Measurements from ENCODE around the gene MTUS2. TPM values are rescaled to one million over a fixed set of nuclear protein-coding genes. Genes with fewer than 3 reads are reported as not detected.

The MTUS2 gene
- total and polyA plus RNA-seq, 9 of the 15 experiments (the other 6 are each of a cell fraction or from before 2014, with no cell fraction given), result 0.01 to 0.28 (median 0.06) TPM; not detected in 1

GRCh38 chr13:28792992-28793391 lies 27.1 kb upstream of the MTUS2 start:
- intact Hi-C loops (cut with micrococcal nuclease) (no loop called here), in situ Hi-C loops (cut with MboI) (loop anchor here (10.0 to 25.0 kb wide), 3 partner anchors 108 to 731 kb away; no protein-coding TSS in a partner anchor)
- ATAC-seq (no peak), FAIRE-seq (no peak), DNase-seq (ENCODE audit: extremely low read depth in 1 of 4, low spot score in 3 of 4) (no peak)
- Histone ChIP-seq H3K9ac (ENCODE audit: insufficient read depth in 1 of 2, low read depth in 2 of 2, low read length in 2 of 2) (no peak overlapping the region), H3K4me2 (ENCODE audit: insufficient read depth, low read length) (no peak overlapping the region), H3K9me3 (replicated peaks; ENCODE audit: control insufficient read depth, insufficient read depth, low read depth, low read length) (no peaks in the 10 kb centered on the region), H3K4me3 (no peak overlapping the region), H3K79me2 (ENCODE audit: control insufficient read depth, insufficient read depth, low read length) (no peaks in the 10 kb centered on the region), H3K27me3 (ENCODE audit: control insufficient read depth in 2 of 2, insufficient read depth in 2 of 2, low read length in 2 of 2) (peaks cover 0 to 8% of the 10 kb centered on the region in 2 experiments; a peak in 2 of 5 replicates), H3K9me1 (ENCODE audit: control insufficient read depth, insufficient read depth, low read length) (no peaks in the 10 kb centered on the region), H3K27ac (ENCODE audit: extremely low read depth, low read depth, low read length) (no peak overlapping the region), H2AFZ (ENCODE audit: low read depth, low read length) (no peak overlapping the region), H3K36me3 (ENCODE audit: control insufficient read depth, insufficient read depth, low read length) (no peaks in the 10 kb centered on the region), H4K20me1 (replicated peaks; ENCODE audit: control insufficient read depth, insufficient read depth, low read length) (no peaks in the 10 kb centered on the region), H3K4me1 (replicated peaks in 1 of 2; ENCODE audit: control insufficient read depth in 2 of 2, insufficient read depth in 2 of 2, low read length in 2 of 2) (peaks cover 0 to 7% of the 10 kb centered on the region in 2 experiments; a peak in 2 of 5 replicates)
- no TSS peak for BruUV-seq (replicated peaks)
- no peak for TF ChIP-seq PHB (CRISPR knock-in tag; IDR thresholded peaks at IDR 0.05)
- TF ChIP-seq ETV6 (IDR thresholded peaks at IDR 0.05; ENCODE audit: borderline replicate concordance in 1 of 2, low read depth in 2 of 2, low read length in 1 of 2), result no peak
- no peak for TF ChIP-seq ETV6 (CRISPR knock-in tag; IDR thresholded peaks at IDR 0.05; ENCODE audit: borderline replicate concordance)
- TF ChIP-seq ZNF766 (CRISPR knock-in tag; conservative IDR thresholded peaks at IDR 0.05), result no peak
- TF ChIP-seq ESRRA (IDR thresholded peaks at IDR 0.05; ENCODE audit: borderline replicate concordance, low read depth), result no peak
- TF ChIP-seq ARID3B (CRISPR knock-in tag; IDR thresholded peaks at IDR 0.05; ENCODE audit: borderline replicate concordance), result no peak
- TF ChIP-seq MYC (IDR thresholded peaks at IDR 0.05; ENCODE audit: low read depth, low read length), result no peak
- TF ChIP-seq MYC (CRISPR knock-in tag; IDR thresholded peaks at IDR 0.05; ENCODE audit: borderline replicate concordance, low read depth), result no peak
- TF ChIP-seq ZNF311 (CRISPR knock-in tag; IDR thresholded peaks at IDR 0.05), result no peak
- TF ChIP-seq XRCC5 (IDR thresholded peaks at IDR 0.05; ENCODE audit: low read depth, low read length), result no peak
- TF ChIP-seq MAFF (IDR thresholded peaks at IDR 0.05; ENCODE audit: low read length), result no peak
- TF ChIP-seq ZNF282 (CRISPR knock-in tag; IDR thresholded peaks at IDR 0.05), result no peak
- TF ChIP-seq ZZZ3 (IDR thresholded peaks at IDR 0.05), result no peak
- WGBS (ENCODE audit: insufficient coverage, low coverage, missing lambda C conversion rate), result 0% methylated on average over 2 of the region's 2 CpGs
- ChIA-PET CTCF (ENCODE audit: low intra/inter-chr PET ratio) (no interaction called here), POLR2A (no interaction called here)

All from K562 (cell line).